Stimulated activated CD4-positive, alpha-beta T cell treated with anti-CD3 and anti-CD28 coated beads, Interleukin-1b, Interleukin-23, amount 100 ng/mL, for 4 hours (primary cell): Measurements from ENCODE around the gene DSCAM.

Source experiments
- DNase-seq, 2 donors: peaks; one replicate each; pipeline ENCODE4 v3.0.0-alpha.2; 2020; ENCODE audit warnings: low read depth in 2 of 2

The DSCAM gene

DNA sequence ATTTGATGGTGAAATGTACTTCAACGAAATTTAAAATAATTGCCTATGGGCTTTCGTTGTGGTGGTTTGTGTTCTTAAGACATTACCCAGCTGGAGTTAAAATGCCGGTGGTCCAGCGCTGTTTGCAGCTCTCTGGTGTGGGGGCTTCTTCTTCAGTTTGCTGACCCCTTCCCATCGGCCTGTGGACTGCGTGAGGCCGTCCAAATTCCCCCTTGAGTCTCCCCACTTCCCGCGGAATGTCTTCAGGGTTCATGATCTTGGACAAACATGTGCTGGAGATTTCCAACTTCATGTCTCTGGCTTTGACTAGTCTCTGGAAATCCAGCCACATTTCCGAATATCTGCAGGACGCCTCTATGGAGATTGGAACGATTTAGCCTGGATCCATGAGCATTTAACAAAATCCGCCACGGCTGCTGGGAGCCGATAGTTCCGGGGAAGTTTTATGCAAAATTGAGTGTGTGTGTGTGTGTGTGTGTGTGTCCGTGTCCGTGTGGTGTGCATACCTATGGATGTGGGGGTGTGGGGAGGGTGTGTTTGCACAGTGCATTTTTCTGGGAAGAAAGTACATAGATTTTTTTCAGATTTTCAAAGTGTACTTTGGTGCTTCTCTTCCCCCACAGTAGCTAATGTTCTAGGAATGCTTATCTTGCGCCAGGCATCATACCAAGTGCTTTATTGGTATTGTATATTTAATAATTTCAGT, 862.5 kb downstream of the DSCAM start:
- no peak for DNase-seq

GRCh38 chr21:39980241-39980820, 866.6 kb downstream of the DSCAM start:
- DNase-seq: no peak

DNA sequence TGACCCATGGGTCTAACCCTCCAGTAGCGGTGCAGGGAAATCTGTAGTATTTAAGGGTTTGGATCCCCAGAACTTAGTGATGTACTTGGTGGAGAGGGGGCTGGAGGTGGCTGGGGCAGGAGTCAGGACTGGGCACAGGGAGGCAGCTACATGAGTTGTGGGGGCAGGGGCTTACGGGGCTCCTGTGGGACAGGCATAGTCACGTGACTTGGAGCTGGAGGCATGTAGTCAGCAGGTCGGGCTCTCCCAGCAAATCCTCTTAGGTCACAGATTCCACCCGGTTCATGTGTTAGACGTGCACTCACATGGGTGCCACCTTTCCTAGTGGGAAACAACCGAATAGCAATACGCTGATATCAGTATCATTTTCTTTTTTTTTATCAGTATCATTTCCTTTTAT, 867.6 kb downstream of the DSCAM start:
- no peak for DNase-seq

- DNase-seq: no peak
Measured at GRCh38 chr21:39976800-39977199, 870.2 kb downstream of the DSCAM start.

DNA sequence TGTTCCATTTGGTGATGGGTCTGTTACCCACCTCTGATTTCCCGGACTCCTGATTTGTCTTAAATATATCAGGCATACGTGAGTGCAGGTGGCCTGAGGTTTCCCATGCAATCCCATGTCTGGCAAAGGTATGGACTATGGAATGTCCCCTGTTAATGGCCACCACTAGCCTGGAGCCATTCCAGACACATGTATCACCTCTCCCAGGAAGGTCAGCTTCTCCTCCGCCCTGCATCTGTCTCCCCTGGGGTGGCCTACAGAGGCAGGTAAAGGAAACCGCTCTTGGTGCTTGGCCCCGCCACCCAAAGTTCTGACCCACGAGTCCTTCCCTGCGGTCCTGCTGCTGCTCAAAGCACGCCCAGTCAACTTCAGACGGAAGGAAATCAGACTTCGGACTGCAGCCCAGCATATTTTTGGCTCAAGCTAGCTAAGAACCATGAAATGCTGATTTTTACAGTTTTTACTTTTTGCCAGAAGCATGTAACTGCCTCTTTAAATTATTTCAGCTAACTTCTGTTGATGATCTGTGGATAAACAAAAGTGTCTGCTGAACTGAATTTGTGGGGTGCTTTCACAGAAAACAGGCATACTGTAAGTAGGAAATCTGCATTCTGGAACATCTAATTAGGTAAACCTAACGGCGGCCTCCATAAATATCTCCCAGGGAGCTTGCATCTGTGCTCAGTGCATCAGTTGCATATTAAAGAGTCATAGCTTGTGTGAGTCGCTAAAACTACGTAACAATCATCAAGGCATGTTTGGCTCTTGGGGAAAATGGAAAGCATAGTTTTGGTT, 873.8 kb downstream of the DSCAM start:
- DNase-seq: no peak

GRCh38 chr21:39972471-39972870, 874.5 kb downstream of the DSCAM start:
- DNase-seq: no peak

- no peak for DNase-seq
Measured at GRCh38 chr21:39971956-39972355, 875.0 kb downstream of the DSCAM start.

- DNase-seq: no peak
Measured at GRCh38 chr21:39969691-39970364, 877.1 kb downstream of the DSCAM start.

- no peak for DNase-seq
Measured at GRCh38 chr21:39968010-39968409, 878.9 kb downstream of the DSCAM start.

DNA sequence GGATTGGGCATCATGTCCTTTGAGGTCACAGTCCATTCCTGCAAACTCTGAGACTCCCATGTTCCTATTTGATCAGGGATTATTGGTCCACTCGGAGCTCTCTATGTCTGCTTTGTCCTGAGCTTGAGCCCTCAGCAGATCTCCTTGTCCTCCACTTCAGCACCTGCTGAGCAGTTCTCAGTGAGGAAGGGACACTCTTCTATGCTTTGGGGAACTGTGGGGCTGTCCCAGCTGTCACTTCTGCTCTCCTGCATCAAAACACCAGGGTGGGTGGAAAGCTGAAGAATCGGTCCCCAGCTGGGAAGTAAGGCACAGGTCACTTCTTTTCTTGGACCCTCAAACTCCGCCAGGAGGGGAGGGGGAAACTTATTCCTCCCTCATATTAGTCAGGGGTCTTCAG, 880.2 kb downstream of the DSCAM start:
- no peak for DNase-seq

DNA sequence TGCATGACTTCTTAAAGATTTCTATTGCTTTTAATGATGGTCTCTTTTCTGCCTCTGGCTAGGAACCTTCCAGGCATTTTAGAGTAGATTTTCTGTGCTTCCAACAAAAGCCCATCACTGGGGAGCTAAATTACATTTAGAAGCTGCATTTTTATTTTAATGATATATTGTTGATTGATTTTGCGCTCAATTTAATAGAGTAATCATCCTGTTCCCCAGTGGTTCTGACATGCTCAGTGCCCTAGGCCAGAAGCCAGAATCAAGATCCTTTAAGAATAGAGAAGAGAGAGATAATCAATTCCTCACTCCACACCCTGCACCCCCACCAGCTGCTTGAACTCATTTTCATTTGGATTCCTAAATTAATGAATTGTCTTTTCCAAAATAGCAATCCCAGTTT, 881.9 kb downstream of the DSCAM start:
- DNase-seq: no peak

DNA sequence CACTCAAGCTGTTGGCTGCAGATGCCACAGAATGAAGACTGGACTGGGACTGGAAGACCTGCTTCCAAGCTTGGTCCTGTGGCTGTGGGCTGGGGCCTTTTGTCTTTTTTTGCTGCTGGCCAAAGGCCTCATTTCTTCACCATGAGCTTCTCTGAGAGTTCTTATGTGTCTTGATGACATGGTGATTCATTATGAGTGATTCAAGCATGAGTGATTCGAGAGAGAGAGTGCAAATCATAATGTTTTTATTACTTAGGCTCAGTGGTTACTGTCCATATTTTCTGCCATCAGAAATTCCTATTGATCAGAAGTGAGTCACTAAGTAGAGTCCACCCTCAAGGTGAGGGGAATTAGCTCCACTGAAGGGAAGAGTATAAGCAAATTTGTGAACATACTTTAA, 885.7 kb downstream of the DSCAM start:
- no peak for DNase-seq
